Stimulated activated naive B cell treated with anti-CD40 and anti-IgM and Interleukin-4, amounts not matched to agents 10 μg/mL and 1 μg/mL and 100 μg/mL, for 72 hours (primary cell): ENCODE data around the gene ZEB1.
"Not testable (repeated sequence)": the region's sequence is repeated elsewhere in the genome, so short reads cannot be mapped to it uniquely, and the experiment has no call there.

ENCODE experiments used
- ATAC-seq, 2 donors: fragments of 150-1000 bp; cut with Tn5 transposase; replicated peaks; 2 replicates each; pipeline ENCODE4 v1.10.0; 2021; ENCODE audit warnings: moderate library complexity in 1 of 2
- DNase-seq: peaks from one replicate; pipeline ENCODE4 v3.0.0; 2021
- H3K27ac Mint-ChIP-seq: one replicate; pipeline ENCODE4 v1.8.0; 2022; ENCODE audit warnings: mild to moderate bottlenecking, mixed read lengths
- H3K27me3 Mint-ChIP-seq, 2 donors: one replicate each; pipeline ENCODE4 v1.8.0; 2022; ENCODE audit warnings: mixed read lengths in 2 of 2
- H3K36me3 Mint-ChIP-seq, 2 donors: one replicate each; pipeline ENCODE4 v1.8.0; 2022; ENCODE audit warnings: mixed read lengths in 2 of 2, mild to moderate bottlenecking in 1 of 2
- H3K4me1 Mint-ChIP-seq, 2 donors: one replicate each; pipeline ENCODE4 v1.8.0; 2022; ENCODE audit warnings: mixed read lengths in 2 of 2, mild to moderate bottlenecking in 1 of 2
- H3K4me3 Mint-ChIP-seq, 2 donors: one replicate each; pipeline ENCODE4 v1.8.0; 2022; ENCODE audit warnings: mild to moderate bottlenecking in 2 of 2, mixed read lengths in 2 of 2, moderate library complexity in 1 of 2
- H3K9me3 Mint-ChIP-seq, 2 donors: one replicate each; pipeline ENCODE4 v1.8.0; 2022; ENCODE audit warnings: mixed read lengths in 2 of 2, mild to moderate bottlenecking in 1 of 2

The ZEB1 gene

DNA sequence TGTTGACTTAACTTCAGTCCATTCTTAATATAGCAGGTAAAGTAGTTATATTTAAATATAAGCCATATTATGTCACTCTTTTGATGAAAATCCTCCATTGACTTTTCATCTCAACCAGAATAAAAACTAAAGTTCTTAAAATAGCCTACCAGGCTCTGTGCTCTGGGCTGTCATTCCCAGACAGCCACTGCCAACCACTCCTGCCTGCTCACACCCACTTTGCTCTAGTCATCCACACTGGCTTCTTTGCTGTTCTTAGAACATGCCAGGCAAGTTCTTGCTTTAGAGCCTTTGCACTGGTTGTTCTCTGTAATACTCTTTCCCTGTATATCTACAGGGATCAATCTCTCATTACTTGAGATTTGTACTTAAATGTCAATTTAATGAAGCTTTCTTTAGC, 80.6 kb downstream of the ZEB1 start:
- no peak for ATAC-seq
- DNase-seq: no peak
- H3K27me3 Mint-ChIP-seq: no peaks in the 10 kb centered on the region
- no peak overlapping the region for H3K4me3 Mint-ChIP-seq
- no peak overlapping the region for H3K27ac Mint-ChIP-seq
- H3K36me3 Mint-ChIP-seq: peaks cover 3 to 27% of the 10 kb centered on the region in 2 donors
- H3K9me3 Mint-ChIP-seq: no peaks in the 10 kb centered on the region
- H3K4me1 Mint-ChIP-seq: peaks cover 18 to 25% of the 10 kb centered on the region in 2 donors

DNA sequence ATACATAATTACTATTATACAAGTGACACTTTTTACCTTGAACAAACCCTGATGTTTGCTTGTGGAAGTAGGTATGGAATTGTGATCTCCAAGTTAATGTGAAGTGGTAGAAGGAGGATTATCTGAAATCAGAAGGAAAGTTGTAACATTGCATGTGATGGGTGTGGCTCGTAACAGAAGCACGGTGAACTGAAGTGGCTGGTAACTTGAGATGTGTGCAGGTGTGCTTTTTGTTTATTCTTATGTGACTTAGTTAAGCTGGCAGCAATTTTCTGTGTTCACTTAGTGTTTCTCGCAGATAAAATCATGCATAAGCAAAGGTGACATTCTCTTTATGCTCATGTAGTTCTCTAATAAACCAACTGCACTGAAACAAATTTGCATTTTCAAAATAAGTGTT, 82.3 kb downstream of the ZEB1 start:
- peak overlapping the region; percentile 39 for H3K27ac Mint-ChIP-seq
- no peaks in the 10 kb centered on the region for H3K9me3 Mint-ChIP-seq
- H3K4me3 Mint-ChIP-seq: no peak overlapping the region
- peaks cover 13 to 32% of the 10 kb centered on the region in 2 donors for H3K36me3 Mint-ChIP-seq
- DNase-seq: no peak
- peaks cover 16 to 23% of the 10 kb centered on the region in 2 donors for H3K4me1 Mint-ChIP-seq
- ATAC-seq: no peak
- no peaks in the 10 kb centered on the region for H3K27me3 Mint-ChIP-seq

GRCh38 chr10:31404640-31405039, 85.6 kb downstream of the ZEB1 start:
- DNase-seq: no peak
- Mint-ChIP-seq H3K4me1 (peaks cover 11 to 20% of the 10 kb centered on the region in 2 donors), H3K36me3 (peaks cover 17 to 32% of the 10 kb centered on the region in 2 donors), H3K27ac (no peak overlapping the region), H3K4me3 (no peak overlapping the region), H3K9me3 (peaks cover 3 to 4% of the 10 kb centered on the region in 2 donors), H3K27me3 (no peaks in the 10 kb centered on the region)
- no peak for ATAC-seq

DNA sequence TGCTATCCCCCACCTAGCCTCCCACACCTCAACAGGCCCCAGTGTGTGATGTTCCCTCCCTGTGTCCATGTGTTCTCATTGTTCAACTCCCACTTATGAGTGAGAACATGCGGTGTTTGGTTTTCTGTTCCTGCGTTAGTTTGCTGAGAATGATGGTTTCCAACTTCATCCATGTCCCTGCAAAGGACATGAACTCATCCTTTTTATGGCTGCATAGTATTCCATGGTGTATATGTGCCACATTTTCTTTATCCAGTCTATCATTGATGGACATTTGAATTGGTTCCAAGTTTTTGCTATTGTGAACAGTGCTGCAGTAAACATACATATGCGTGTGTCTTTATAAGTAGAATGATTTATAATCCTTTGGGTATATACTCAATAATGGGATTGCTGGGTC, 86.8 kb downstream of the ZEB1 start:
- not testable (repeated sequence) for H3K27me3 Mint-ChIP-seq, H3K4me3 Mint-ChIP-seq, H3K27ac Mint-ChIP-seq, ATAC-seq, DNase-seq, H3K9me3 Mint-ChIP-seq
- H3K4me1 Mint-ChIP-seq: peaks cover 15 to 21% of the 10 kb centered on the region in 2 donors
- peaks cover 25 to 43% of the 10 kb centered on the region in 2 donors for H3K36me3 Mint-ChIP-seq

GRCh38 chr10:31412397-31412796, 93.4 kb downstream of the ZEB1 start:
- H3K9me3 Mint-ChIP-seq, ATAC-seq, DNase-seq, H3K27me3 Mint-ChIP-seq, H3K27ac Mint-ChIP-seq, H3K4me3 Mint-ChIP-seq: not testable (repeated sequence)
- H3K4me1 Mint-ChIP-seq: peaks cover 19 to 28% of the 10 kb centered on the region in 2 donors
- H3K36me3 Mint-ChIP-seq: peaks cover 18 to 22% of the 10 kb centered on the region in 2 donors

GRCh38 chr10:31413325-31413724, 94.3 kb downstream of the ZEB1 start:
- Mint-ChIP-seq H3K4me1 (peaks cover 22 to 38% of the 10 kb centered on the region in 2 donors), H3K36me3 (peaks cover 25 to 26% of the 10 kb centered on the region in 2 donors), H3K27me3 (no peaks in the 10 kb centered on the region), H3K4me3 (no peak overlapping the region), H3K27ac (no peak overlapping the region), H3K9me3 (peaks cover 1 to 4% of the 10 kb centered on the region in 2 donors)
- ATAC-seq (no peak), DNase-seq (no peak)

GRCh38 chr10:31418481-31418880, 99.5 kb downstream of the ZEB1 start:
- peaks cover 13 to 27% of the 10 kb centered on the region in 2 donors for H3K36me3 Mint-ChIP-seq
- no peak overlapping the region for H3K4me3 Mint-ChIP-seq
- DNase-seq (no peak), ATAC-seq (no peak)
- no peak overlapping the region for H3K27ac Mint-ChIP-seq
- peaks cover 0 to 4% of the 10 kb centered on the region in 2 donors for H3K9me3 Mint-ChIP-seq
- peaks cover 34 to 64% of the 10 kb centered on the region in 2 donors for H3K4me1 Mint-ChIP-seq
- H3K27me3 Mint-ChIP-seq: no peaks in the 10 kb centered on the region

DNA sequence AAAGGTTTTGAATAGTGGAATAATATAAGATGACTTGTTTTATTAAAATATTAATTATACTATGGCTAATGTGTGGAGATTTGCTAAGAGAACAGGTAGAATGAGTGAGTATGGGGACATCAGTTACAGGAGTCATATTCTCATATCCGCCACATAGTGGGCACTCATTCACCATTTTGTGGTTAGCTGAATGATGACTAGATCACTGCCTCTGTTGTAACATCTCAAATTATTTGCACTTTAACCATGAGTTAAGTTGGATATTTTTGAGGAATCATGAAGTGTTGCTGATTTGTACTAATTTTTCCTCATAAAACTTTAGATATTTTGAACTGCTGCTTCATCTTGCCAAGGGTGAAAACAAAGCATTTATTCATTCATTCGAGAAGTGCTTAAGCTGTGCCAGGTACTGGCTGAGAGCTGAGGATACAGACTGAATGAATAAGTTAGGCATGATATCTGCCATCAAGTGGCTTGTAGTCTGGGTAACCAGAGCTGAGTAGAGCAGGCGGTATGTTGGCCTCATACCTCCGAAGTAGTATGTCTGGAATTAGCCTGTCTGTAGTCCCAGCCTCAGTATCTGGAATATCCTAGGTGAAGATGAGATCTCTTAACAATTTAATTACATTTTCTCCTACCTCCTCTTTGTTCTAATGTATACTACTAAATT, 100.5 kb downstream of the ZEB1 start:
- no peak for ATAC-seq
- Mint-ChIP-seq H3K27ac (no peak overlapping the region), H3K4me3 (no peak overlapping the region), H3K4me1 (peaks cover 32 to 62% of the 10 kb centered on the region in 2 donors), H3K9me3 (peaks cover 0 to 4% of the 10 kb centered on the region in 2 donors), H3K36me3 (peaks cover 13 to 27% of the 10 kb centered on the region in 2 donors), H3K27me3 (no peaks in the 10 kb centered on the region)
- DNase-seq: no peak

DNA sequence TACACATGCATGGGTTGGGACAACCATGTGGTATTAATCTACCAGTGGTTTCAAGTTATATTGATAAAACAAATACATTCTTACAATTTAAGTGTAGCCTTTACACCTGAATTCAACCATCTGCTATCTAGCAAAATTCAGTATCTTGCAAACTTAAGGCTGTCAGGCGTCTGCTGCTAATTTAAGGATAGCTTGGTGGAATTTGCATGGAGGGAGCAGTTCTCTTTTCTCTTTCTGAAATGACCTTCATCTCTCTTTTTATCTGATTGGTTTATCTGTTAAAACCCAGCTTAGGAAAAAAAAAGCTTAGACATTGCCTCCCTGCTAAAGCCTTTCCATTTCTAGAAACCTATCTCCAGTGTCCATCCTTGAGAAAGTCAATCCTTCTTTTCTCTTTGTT, 102.3 kb downstream of the ZEB1 start:
- DNase-seq (no peak), ATAC-seq (no peak)
- Mint-ChIP-seq H3K27ac (no peak overlapping the region), H3K27me3 (no peaks in the 10 kb centered on the region), H3K36me3 (peaks cover 13 to 27% of the 10 kb centered on the region in 2 donors), H3K4me1 (peaks cover 37 to 75% of the 10 kb centered on the region in 2 donors), H3K9me3 (peaks cover 0 to 4% of the 10 kb centered on the region in 2 donors), H3K4me3 (no peak overlapping the region)

DNA sequence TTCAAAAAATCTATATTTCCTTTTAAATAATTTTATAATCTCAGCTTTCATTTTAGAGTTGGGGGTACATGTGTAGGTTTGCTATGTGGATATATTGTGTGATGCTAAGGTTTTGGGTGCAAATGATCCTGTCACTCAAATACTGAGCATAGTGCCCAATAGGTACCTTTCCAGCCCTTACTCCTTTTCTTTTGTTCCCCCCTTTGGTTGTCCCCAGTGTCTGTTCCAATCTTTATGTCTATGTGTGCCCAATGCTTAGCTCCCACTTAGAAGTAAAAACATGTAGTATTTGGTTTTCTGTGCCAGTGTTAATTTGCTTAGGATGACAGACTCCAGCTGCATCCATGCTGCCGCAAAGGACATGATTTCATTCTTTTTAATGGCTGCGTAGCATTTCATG, 103.6 kb downstream of the ZEB1 start:
- H3K27ac Mint-ChIP-seq: no peak overlapping the region
- H3K27me3 Mint-ChIP-seq: no peaks in the 10 kb centered on the region
- H3K36me3 Mint-ChIP-seq: peaks cover 12 to 27% of the 10 kb centered on the region in 2 donors

DNA sequence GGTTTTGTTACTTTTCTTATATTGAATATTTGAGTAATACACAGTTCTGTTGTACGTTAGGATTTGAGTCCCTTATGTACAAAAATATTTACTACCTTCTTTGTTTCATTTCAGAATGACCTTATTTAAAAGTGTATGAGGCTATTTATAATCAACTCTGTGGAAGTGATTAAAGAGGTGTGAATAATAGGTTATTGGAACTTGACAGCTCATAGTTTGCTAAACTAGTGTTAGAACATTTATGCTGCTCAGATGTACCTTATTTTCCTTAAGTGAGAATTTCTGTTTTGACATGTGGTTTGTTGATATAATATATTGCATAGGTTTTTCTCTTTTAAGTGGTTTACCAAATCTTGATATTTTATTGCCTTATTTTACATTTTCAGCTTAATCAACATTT, 105.5 kb downstream of the ZEB1 start:
- Mint-ChIP-seq H3K4me3 (no peak overlapping the region), H3K4me1 (peaks cover 42 to 74% of the 10 kb centered on the region in 2 donors), H3K27me3 (no peaks in the 10 kb centered on the region), H3K36me3 (peaks cover 11 to 35% of the 10 kb centered on the region in 2 donors), H3K9me3 (peaks cover 9 to 15% of the 10 kb centered on the region in 2 donors), H3K27ac (no peak overlapping the region)
- no peak for ATAC-seq
- no peak for DNase-seq

More for the DNA sequence above, 103.6 kb downstream of the ZEB1 start:
- peaks cover 38 to 74% of the 10 kb centered on the region in 2 donors for H3K4me1 Mint-ChIP-seq
- no peak for DNase-seq
- no peak for ATAC-seq
- peaks cover 1 to 4% of the 10 kb centered on the region in 2 donors for H3K9me3 Mint-ChIP-seq
- no peak overlapping the region for H3K4me3 Mint-ChIP-seq

- H3K27me3 Mint-ChIP-seq: no peaks in the 10 kb centered on the region
- H3K36me3 Mint-ChIP-seq: peaks cover 11 to 21% of the 10 kb centered on the region in 2 donors
- DNase-seq: no peak
- peaks cover 29 to 55% of the 10 kb centered on the region in 2 donors for H3K4me1 Mint-ChIP-seq
- peaks cover 9 to 15% of the 10 kb centered on the region in 2 donors for H3K9me3 Mint-ChIP-seq
- no peak overlapping the region for H3K27ac Mint-ChIP-seq
- no peak for ATAC-seq
- no peak overlapping the region for H3K4me3 Mint-ChIP-seq
Measured at GRCh38 chr10:31426401-31426800, 107.4 kb downstream of the ZEB1 start.

DNA sequence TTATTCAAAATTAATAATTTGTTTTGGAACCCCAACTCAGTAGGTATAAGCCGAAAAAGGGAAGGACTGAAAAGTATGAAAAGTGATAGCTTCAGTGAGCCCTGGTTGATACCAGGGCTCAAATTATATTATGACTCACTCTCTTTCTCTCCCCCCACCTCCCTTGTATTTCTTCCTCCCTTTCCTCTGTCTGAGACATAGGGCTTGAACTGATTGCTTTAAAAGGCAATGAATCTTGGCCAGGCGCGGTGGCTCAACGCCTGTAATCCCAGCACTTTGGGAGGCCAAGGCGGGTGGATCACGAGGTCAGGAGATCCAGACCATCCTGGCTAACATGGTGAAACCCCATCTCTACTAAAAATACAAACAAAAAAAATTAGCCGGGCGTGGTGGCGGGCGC, 108.3 kb downstream of the ZEB1 start:
- H3K27me3 Mint-ChIP-seq, H3K4me3 Mint-ChIP-seq, ATAC-seq, DNase-seq, H3K27ac Mint-ChIP-seq: not testable (repeated sequence)
- Mint-ChIP-seq H3K4me1 (peaks cover 26 to 49% of the 10 kb centered on the region in 2 donors), H3K36me3 (peaks cover 11 to 21% of the 10 kb centered on the region in 2 donors), H3K9me3 (peaks cover 9 to 15% of the 10 kb centered on the region in 2 donors)

GRCh38 chr10:31428499-31428898, 109.5 kb downstream of the ZEB1 start:
- not testable (repeated sequence) for H3K4me3 Mint-ChIP-seq, ATAC-seq, H3K27me3 Mint-ChIP-seq, DNase-seq
- H3K36me3 Mint-ChIP-seq: peaks cover 9 to 16% of the 10 kb centered on the region in 2 donors
- H3K4me1 Mint-ChIP-seq: peaks cover 22 to 42% of the 10 kb centered on the region in 2 donors
- H3K27ac Mint-ChIP-seq: peak overlapping the region; percentile 25
- peaks cover 9 to 10% of the 10 kb centered on the region in 2 donors for H3K9me3 Mint-ChIP-seq

DNA sequence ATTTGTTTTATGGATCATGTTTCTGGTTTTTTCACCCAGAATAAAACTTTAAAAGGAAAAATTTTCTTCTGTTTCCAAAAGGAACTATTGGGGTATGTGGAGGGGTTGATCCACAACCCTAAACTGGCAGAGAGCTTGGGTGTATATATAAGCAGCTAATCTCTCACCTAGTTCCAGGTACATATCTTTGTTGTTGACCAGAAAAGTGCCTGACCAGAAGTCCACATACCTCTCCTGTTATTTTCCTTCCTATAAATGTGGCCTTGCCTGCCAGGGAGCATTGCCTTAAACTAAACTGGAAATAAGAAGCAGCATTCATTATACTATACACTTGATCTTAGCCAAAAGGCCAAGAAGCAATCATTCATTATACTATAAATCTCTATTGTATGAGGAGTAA, 112.0 kb downstream of the ZEB1 start:
- Mint-ChIP-seq H3K27me3 (no peaks in the 10 kb centered on the region), H3K27ac (no peak overlapping the region)

More for the DNA sequence above, 112.0 kb downstream of the ZEB1 start:
- Mint-ChIP-seq H3K4me1 (peaks cover 27 to 40% of the 10 kb centered on the region in 2 donors), H3K4me3 (no peak overlapping the region), H3K9me3 (peaks cover 12 to 20% of the 10 kb centered on the region in 2 donors), H3K36me3 (peaks cover 9 to 23% of the 10 kb centered on the region in 2 donors)
- DNase-seq (no peak), ATAC-seq (no peak)
